Measurements from ENCODE around the gene MBD3. TPM values are rescaled to one million over a fixed set of nuclear protein-coding genes. Genes with fewer than 3 reads are reported as not detected.
"Not testable (repeated sequence)": the region's sequence is repeated elsewhere in the genome, so short reads cannot be mapped to it uniquely, and the experiment has no call there.

The MBD3 gene
- total RNA-seq, 1 experiment from 2014 or later = 128 TPM

- Mint-ChIP-seq H3K4me3 (no peak overlapping the region), H3K27me3 (ENCODE audit: low read depth) (peaks cover 33% of the 10 kb centered on the region), H3K9me3 (no peaks in the 10 kb centered on the region), H3K36me3 (ENCODE audit: insufficient read depth in 1 of 3, low read depth in 3 of 3) (no peaks in the 10 kb centered on the region), H3K27ac (no peak overlapping the region), H3K4me1 (no peaks in the 10 kb centered on the region)
- Histone ChIP-seq H4K5ac (ENCODE audit: insufficient read length, low read depth, low read length) (no peak overlapping the region), H2BK120ac (ENCODE audit: low read depth, low read length, poor library complexity, severe bottlenecking) (no peak overlapping the region), H3K4me1 (ENCODE audit: insufficient read depth, low read length) (no peaks in the 10 kb centered on the region), H4K20me1 (ENCODE audit: control insufficient read depth, insufficient read depth, insufficient read length) (no peaks in the 10 kb centered on the region), H3K4me2 (ENCODE audit: insufficient read depth, insufficient read length, low read length) (no peak overlapping the region), H3K14ac (ENCODE audit: insufficient read depth, low read length) (no peak overlapping the region), H2AK5ac (ENCODE audit: insufficient read length, low read length) (no peak overlapping the region), H3K9me3 (ENCODE audit: control insufficient read depth, low read depth, low read length) (no peaks in the 10 kb centered on the region), H2BK20ac (ENCODE audit: low read depth, low read length, poor library complexity, severe bottlenecking) (no peak overlapping the region), H3K23ac (ENCODE audit: insufficient read length, low read depth, low read length) (no peak overlapping the region), H3K56ac (ENCODE audit: insufficient read length, low read depth, low read length) (no peak overlapping the region), H3K23me2 (ENCODE audit: insufficient read length, low read depth, low read length, poor library complexity, severe bottlenecking) (no peaks in the 10 kb centered on the region), H3K18ac (ENCODE audit: insufficient read length, low read depth, low read length) (no peak overlapping the region), H3K9ac (ENCODE audit: extremely low read depth, insufficient read length, low read length) (no peak overlapping the region), H2BK15ac (ENCODE audit: low read depth, low read length) (no peak overlapping the region), H3K79me2 (ENCODE audit: insufficient read depth, low read length) (no peaks in the 10 kb centered on the region), H2BK12ac (ENCODE audit: insufficient read length, low read depth, low read length) (no peak overlapping the region), H3K27me3 (ENCODE audit: insufficient read depth, low read length) (no peaks in the 10 kb centered on the region), H3K4ac (ENCODE audit: low read depth, low read length) (no peak overlapping the region), H3K27ac (ENCODE audit: insufficient read length, low read depth, low read length) (no peak overlapping the region), H4K91ac (ENCODE audit: insufficient read length, low read depth, low read length) (no peak overlapping the region), H4K8ac (replicated peaks; ENCODE audit: insufficient read length, low read depth, low read length) (no peak overlapping the region), H3K79me1 (ENCODE audit: insufficient read depth, low read depth, low read length, poor library complexity, severe bottlenecking) (no peaks in the 10 kb centered on the region), H2BK5ac (ENCODE audit: insufficient read length, low read length) (no peak overlapping the region), H3T11ph (ENCODE audit: low read length) (no peak overlapping the region), H2AFZ (ENCODE audit: low read length) (no peak overlapping the region)
- no CpG with 5 or more reads among the region's 11 CpGs for WGBS (ENCODE audit: extremely low coverage, insufficient read length, low lambda C conversion rate)
- DNase-seq = no peak
- TF ChIP-seq CTCF (conservative IDR thresholded peaks at IDR 0.05) = no peak
These were observed 61.1 kb downstream of the MBD3 start for GRCh38 chr19:1531587-1531986.

DNA sequence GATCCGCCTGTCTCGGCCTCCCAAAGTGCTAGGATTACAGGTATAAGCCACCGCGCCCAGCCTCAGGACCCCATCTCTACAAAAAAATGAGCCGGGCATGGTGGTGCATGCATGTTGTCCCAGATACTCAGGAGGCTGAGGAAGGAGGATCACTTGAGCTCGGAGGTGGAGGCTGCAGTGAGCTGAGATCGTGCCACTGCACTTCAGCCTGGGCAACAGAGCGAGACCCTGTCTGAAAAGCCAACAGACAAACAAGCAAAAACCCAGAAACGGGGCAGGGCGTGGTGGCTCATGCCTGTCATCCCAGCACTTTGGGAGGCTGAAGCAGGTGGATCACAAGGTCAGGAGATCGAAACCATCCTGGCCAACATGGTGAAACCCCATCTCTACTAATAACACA, 61.8 kb downstream of the MBD3 start:
- H3K9ac ChIP-seq (ENCODE audit: extremely low read depth, insufficient read length, low read length); H3K4me1 ChIP-seq (ENCODE audit: insufficient read depth, low read length); H3T11ph ChIP-seq (ENCODE audit: low read length); H3K18ac ChIP-seq (ENCODE audit: insufficient read length, low read depth, low read length); H4K91ac ChIP-seq (ENCODE audit: insufficient read length, low read depth, low read length); H3K79me2 ChIP-seq (ENCODE audit: insufficient read depth, low read length); H3K4me3 Mint-ChIP-seq; H3K79me1 ChIP-seq (ENCODE audit: insufficient read depth, low read depth, low read length, poor library complexity, severe bottlenecking); H2BK12ac ChIP-seq (ENCODE audit: insufficient read length, low read depth, low read length); H3K9me3 ChIP-seq (ENCODE audit: control insufficient read depth, low read depth, low read length); H3K27ac Mint-ChIP-seq; H2AFZ ChIP-seq (ENCODE audit: low read length); H3K4me2 ChIP-seq (ENCODE audit: insufficient read depth, insufficient read length, low read length); H2BK20ac ChIP-seq (ENCODE audit: low read depth, low read length, poor library complexity, severe bottlenecking); H3K56ac ChIP-seq (ENCODE audit: insufficient read length, low read depth, low read length); H3K9me3 Mint-ChIP-seq; H4K5ac ChIP-seq (ENCODE audit: insufficient read length, low read depth, low read length); DNase-seq; H3K14ac ChIP-seq (ENCODE audit: insufficient read depth, low read length); H2AK5ac ChIP-seq (ENCODE audit: insufficient read length, low read length); H4K8ac ChIP-seq (replicated peaks; ENCODE audit: insufficient read length, low read depth, low read length); H3K4ac ChIP-seq (ENCODE audit: low read depth, low read length); H2BK5ac ChIP-seq (ENCODE audit: insufficient read length, low read length); H3K27ac ChIP-seq (ENCODE audit: insufficient read length, low read depth, low read length); H3K23ac ChIP-seq (ENCODE audit: insufficient read length, low read depth, low read length); H3K27me3 ChIP-seq (ENCODE audit: insufficient read depth, low read length); H2BK15ac ChIP-seq (ENCODE audit: low read depth, low read length); H2BK120ac ChIP-seq (ENCODE audit: low read depth, low read length, poor library complexity, severe bottlenecking); H4K20me1 ChIP-seq (ENCODE audit: control insufficient read depth, insufficient read depth, insufficient read length); H3K36me3 Mint-ChIP-seq (ENCODE audit: insufficient read depth in 1 of 3, low read depth in 3 of 3); H3K4me1 Mint-ChIP-seq; H3K23me2 ChIP-seq (ENCODE audit: insufficient read length, low read depth, low read length, poor library complexity, severe bottlenecking): not testable (repeated sequence)
- H3K27me3 Mint-ChIP-seq (ENCODE audit: low read depth) = peaks cover 36% of the 10 kb centered on the region
- WGBS (ENCODE audit: extremely low coverage, insufficient read length, low lambda C conversion rate) = no CpG with 5 or more reads among the region's 11 CpGs

Data from H9 (cell line).